ENCODE measurements around the gene APC2. TPM values are rescaled to one million over a fixed set of nuclear protein-coding genes. Genes with fewer than 3 reads are reported as not detected.

Gene APC2
- total RNA-seq, 1 experiment from 2014 or later: 11.9 TPM

GRCh38 chr19:1503089-1503924 is 53.4 kb downstream of the APC2 start:
- DNase-seq (ENCODE audit: low read depth, low spot score): no peak
- BruUV-seq (replicated peaks): no TSS peak

More at GRCh38 chr19:1503089-1503924, 53.4 kb downstream of the APC2 start:
- ChIA-PET CTCF (interaction anchor here (0.7 kb wide), 1 partner anchor 317 kb away, joined by 4 read pairs; no protein-coding TSS in a partner anchor), POLR2A (no interaction called here)
- intact Hi-C loops (cut with micrococcal nuclease; ENCODE audit: unreplicated experiment) (no loop called here), in situ Hi-C loops (cut with HindIII; ENCODE audit: low pct_unique_long_range_greater_than_20kb, low sequenced_read_pairs) (no loop called here)
- H3K4me1 ChIP-seq (ENCODE audit: control insufficient read depth, insufficient read depth, low read length): no peaks in the 10 kb centered on the region
- no peaks in the 10 kb centered on the region for H3K36me3 ChIP-seq (ENCODE audit: control insufficient read depth, insufficient read depth, low read length)
- peak overlapping the region in 1 of 2 experiments; percentile 23; a peak in 2 of 4 replicates for H3K4me3 ChIP-seq (ENCODE audit: low read depth in 2 of 2, low read length in 2 of 2)
- ATAC-seq: peak; percentile 55
- no peaks in the 10 kb centered on the region for H3K27me3 ChIP-seq (ENCODE audit: control insufficient read depth, insufficient read depth, low read length)
- TF ChIP-seq REST (IDR thresholded peaks at IDR 0.05; ENCODE audit: insufficient read depth in 1 of 2, low read depth in 2 of 2, low read length in 1 of 2): no peak
- TF ChIP-seq CTCF (IDR thresholded peaks at IDR 0.05): peak; percentile 90
- TF ChIP-seq TCF7L2 (IDR thresholded peaks at IDR 0.05; ENCODE audit: low read depth, low read length): no peak
- no peak for TF ChIP-seq POLR2AphosphoS5 (IDR thresholded peaks at IDR 0.05; ENCODE audit: low read depth, low read length)
- no peaks in the 10 kb centered on the region for H3K9me3 ChIP-seq (ENCODE audit: control insufficient read depth, insufficient read depth, low read depth, low read length)
- peak overlapping the region; percentile 19; the same call in 1 of the 2 replicates for H3K27ac ChIP-seq (ENCODE audit: low read length)

Data from Panc1 (cell line).